Activated naive CD4-positive, alpha-beta T cell treated with anti-CD3 and anti-CD28 coated beads for 36 hours (primary cell): Measurements from ENCODE around the gene ZRANB1. TPM values are rescaled to one million over a fixed set of nuclear protein-coding genes. Genes with fewer than 3 reads are reported as not detected.

Experiments
- CTCF ChIA-PET: fragments of 350-600 bp; sonication (Branson Sonifier 250); formaldehyde crosslinking; loops from one replicate; lab custom pipeline; 2021; ENCODE audit warnings: antibody characterized with exemption; lab: Charles Lee
- DNase-seq: peaks from one replicate; pipeline ENCODE4 v3.0.0-alpha.2; 2020
- H3K27ac Mint-ChIP-seq: one replicate; pipeline ENCODE4 v1.8.0; 2021; ENCODE audit warnings: mild to moderate bottlenecking, mixed read lengths
- H3K27me3 Mint-ChIP-seq: one replicate; pipeline ENCODE4 v1.8.0; 2021; ENCODE audit warnings: low read depth, mixed read lengths
- H3K36me3 Mint-ChIP-seq: one replicate; pipeline ENCODE4 v1.8.0; 2021; ENCODE audit warnings: low read depth, mixed read lengths
- H3K4me1 Mint-ChIP-seq: one replicate; pipeline ENCODE4 v1.8.0; 2021; ENCODE audit warnings: low read depth, mixed read lengths
- H3K4me3 Mint-ChIP-seq: one replicate; pipeline ENCODE4 v1.8.0; 2021; ENCODE audit warnings: mild to moderate bottlenecking, moderate library complexity, mixed read lengths
- H3K9me3 Mint-ChIP-seq: one replicate; pipeline ENCODE4 v1.8.0; 2021; ENCODE audit warnings: mixed read lengths
- intact Hi-C: fragments of 100-400 bp; cut with micrococcal nuclease; formaldehyde crosslinking; loops from one replicate; pipeline ENCODE4 v1.15.1; 2023
- microRNA-seq: library from miRNA; unstranded; fragments of <30 nt; microRNA quantifications from one replicate; pipeline ENCODE4 v1.2.0, GENCODE V29; 2022; ENCODE audit warnings: borderline microRNAs expressed, borderline replicate concordance
- total RNA-seq, 2 experiments: library from RNA; stranded (reverse); gene quantifications; one replicate each; pipeline ENCODE4 v1.2.3, GENCODE V29; 2021

Gene ZRANB1
- total RNA-seq, 2 experiments from 2014 or later: 10.1 to 10.8 TPM

DNA sequence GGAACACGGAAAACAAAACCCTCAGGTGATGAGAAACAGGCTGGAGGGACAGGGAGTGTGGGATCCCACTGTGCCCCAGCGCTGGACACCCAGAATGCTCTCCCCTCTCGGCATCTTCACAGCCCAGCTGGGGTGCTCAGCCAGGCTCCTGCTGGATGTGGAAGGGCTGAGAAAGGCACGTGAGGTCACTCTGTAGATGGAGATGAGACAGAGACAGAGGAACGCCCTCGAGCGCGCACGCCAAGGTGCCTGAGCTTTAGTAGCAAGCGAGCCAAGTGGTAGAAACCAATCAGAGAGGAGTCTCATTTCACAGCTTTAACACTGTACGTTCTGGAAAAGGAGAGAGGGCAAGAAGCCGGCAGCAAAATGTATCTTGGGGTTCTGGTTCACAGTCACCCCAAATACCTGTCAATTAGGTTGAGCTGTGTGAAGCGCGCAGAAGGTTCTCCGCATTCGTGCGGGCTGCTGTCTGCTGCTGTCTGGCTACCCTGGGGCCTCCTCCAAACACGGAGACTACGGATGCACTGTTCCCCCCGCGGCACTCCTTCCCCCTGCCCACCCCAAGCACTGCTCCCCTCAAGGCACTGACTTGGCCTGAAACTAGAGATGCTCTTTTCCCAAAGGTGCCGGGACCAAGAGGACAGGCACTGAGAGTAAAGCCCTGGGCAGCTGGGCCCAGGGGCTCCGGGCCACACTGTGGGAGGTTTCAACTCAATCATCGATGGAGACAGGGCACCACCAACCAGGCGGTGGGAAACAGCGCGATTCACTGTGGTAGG, 91.4 kb downstream of the ZRANB1 start:
- H3K36me3 Mint-ChIP-seq: no peaks in the 10 kb centered on the region

DNA sequence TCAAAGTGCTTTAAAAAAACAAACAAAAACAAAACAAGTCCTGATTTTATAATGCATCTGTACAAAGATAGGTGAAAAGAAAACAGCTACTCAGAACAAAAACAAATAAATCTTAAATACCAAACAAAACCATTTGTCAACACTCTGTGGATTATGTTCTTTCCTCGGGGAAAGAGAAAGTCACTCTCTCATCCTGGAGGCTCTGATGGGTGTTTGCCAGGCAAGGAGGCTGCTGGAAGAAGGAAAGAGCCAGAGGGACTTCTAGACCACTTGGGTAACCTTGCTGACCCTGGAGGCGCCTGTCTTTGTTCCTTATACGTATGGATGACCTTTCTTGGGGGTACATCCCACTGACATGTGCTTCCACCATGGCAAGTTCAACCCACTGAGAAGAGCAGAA, 92.8 kb downstream of the ZRANB1 start:
- CTCF ChIA-PET: interaction anchor here (2.8 kb wide), 1 partner anchor 13 kb away, joined by 12 read pairs; no protein-coding TSS in a partner anchor
- Mint-ChIP-seq H3K4me3 (no peak overlapping the region), H3K36me3 (no peaks in the 10 kb centered on the region), H3K4me1 (no peaks in the 10 kb centered on the region), H3K27me3 (no peaks in the 10 kb centered on the region), H3K9me3 (no peaks in the 10 kb centered on the region), H3K27ac (no peak overlapping the region)
- intact Hi-C loops: no loop called here
- no peak for DNase-seq

More for the DNA sequence above, 91.4 kb downstream of the ZRANB1 start:
- H3K9me3 Mint-ChIP-seq: no peaks in the 10 kb centered on the region
- intact Hi-C loops: no loop called here
- no peak for DNase-seq
- H3K27me3 Mint-ChIP-seq: no peaks in the 10 kb centered on the region
- H3K4me3 Mint-ChIP-seq: no peak overlapping the region
- no peak overlapping the region for H3K27ac Mint-ChIP-seq
- no peaks in the 10 kb centered on the region for H3K4me1 Mint-ChIP-seq
- CTCF ChIA-PET: interaction anchor here (2.8 kb wide), 1 partner anchor 14 kb away, joined by 12 read pairs; no protein-coding TSS in a partner anchor

DNA sequence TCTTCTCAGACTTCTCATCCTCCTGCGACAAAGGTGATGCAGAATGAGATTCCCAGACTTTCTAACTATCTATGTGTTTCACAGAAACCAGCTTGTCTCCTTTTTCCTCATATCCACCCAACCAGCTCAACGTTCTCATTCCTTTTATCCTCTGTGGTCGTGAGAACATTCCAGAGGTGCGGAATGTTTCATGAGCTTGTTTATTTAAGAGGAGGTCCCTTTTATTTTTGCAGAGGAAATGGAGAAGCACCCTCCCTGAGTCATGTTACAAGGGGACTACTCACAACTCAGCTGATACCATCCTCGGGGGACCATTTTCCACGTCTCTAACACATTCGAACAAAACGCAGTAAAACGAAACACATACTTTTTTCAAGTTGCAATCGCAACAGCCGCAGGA, 93.2 kb downstream of the ZRANB1 start:
- intact Hi-C loops: no loop called here
- Mint-ChIP-seq H3K4me3 (no peak overlapping the region), H3K27ac (no peak overlapping the region), H3K27me3 (no peaks in the 10 kb centered on the region), H3K36me3 (no peaks in the 10 kb centered on the region), H3K9me3 (no peaks in the 10 kb centered on the region), H3K4me1 (no peaks in the 10 kb centered on the region)
- CTCF ChIA-PET: interaction anchor here (1.0 to 2.8 kb wide), 2 partner anchors 12 to 15 kb away, joined by 3 to 12 read pairs; no protein-coding TSS in a partner anchor
- no peak for DNase-seq

DNA sequence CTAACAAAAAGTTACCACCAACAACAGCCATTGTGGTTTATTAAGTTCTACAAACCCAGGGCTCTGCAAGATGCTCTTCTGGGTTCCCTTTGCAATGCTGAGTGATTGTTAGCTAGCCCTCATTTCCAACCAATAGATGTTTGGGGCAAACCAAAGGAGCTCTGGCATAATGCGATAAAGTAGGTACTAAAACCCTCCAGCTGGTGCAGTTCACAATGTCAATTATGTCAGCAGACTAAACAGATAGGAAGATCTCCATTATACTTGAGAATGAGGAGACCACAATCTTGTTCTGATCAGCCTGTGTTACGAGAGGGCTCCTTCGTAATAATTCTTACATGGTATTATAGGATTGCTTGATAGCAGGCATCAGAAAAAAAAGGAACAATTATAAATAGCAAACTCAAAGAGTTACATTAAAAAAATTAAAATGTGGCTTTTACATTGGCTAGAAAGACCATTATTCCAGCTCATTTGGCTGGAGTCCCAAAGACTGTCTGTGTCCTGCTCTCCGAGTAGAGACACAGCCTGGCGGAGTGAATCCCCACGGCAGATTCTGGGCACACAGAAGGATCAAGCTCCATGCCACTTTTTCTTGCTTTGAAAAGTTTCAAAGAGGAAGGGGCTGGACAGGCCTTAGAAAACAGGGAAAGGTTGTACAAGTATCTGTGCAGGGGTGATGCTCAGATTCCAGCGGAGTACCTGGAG, 93.8 kb downstream of the ZRANB1 start:
- no peaks in the 10 kb centered on the region for H3K27me3 Mint-ChIP-seq
- H3K9me3 Mint-ChIP-seq: no peaks in the 10 kb centered on the region
- H3K36me3 Mint-ChIP-seq: no peaks in the 10 kb centered on the region
- H3K4me3 Mint-ChIP-seq: no peak overlapping the region
- intact Hi-C loops: no loop called here
- CTCF ChIA-PET: interaction anchor here (1.0 to 2.8 kb wide), 3 partner anchors 12 to 15 kb away, joined by 3 to 12 read pairs (median 10); no protein-coding TSS in a partner anchor
- no peak overlapping the region for H3K27ac Mint-ChIP-seq
- DNase-seq: no peak
- no peaks in the 10 kb centered on the region for H3K4me1 Mint-ChIP-seq

DNA sequence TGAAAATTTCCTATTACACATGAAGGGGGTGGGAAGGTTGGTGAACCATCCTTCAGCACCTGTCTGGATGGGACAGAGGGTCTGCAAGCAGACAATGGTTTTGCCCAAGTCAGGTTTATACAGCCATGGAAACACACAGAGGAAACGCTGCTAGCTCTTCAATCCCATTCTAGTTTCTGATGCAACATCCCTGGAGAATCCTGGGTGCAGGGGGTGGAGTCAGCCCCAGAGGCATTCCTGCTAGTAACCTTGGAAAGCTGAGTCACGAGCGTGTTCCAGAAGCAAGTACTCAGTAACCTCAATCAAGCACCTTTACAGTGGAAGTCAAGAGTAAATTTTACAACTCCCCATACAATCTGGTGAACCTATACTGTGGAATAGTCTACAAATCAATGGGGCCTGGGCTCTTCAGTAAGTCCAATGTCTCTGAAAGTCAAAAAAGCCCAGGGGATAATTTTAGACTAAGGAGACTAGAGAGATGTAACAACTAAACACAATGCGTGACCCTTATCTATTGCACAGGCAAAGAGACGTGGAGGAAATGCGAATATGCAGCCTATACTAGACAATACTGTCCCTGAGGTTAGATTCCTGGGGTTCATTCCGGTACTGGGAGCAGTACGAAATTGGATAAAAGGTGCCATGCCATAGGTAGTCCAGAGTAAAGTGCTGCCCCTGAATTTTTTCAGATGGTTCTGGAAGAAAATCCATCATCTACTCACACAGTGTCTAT, 95.4 kb downstream of the ZRANB1 start:
- H3K9me3 Mint-ChIP-seq: no peaks in the 10 kb centered on the region
- H3K27ac Mint-ChIP-seq: no peak overlapping the region
- no peaks in the 10 kb centered on the region for H3K4me1 Mint-ChIP-seq
- DNase-seq: no peak
- H3K36me3 Mint-ChIP-seq: no peaks in the 10 kb centered on the region
- intact Hi-C loops: no loop called here
- H3K27me3 Mint-ChIP-seq: peaks cover 2% of the 10 kb centered on the region
- H3K4me3 Mint-ChIP-seq: no peak overlapping the region
- CTCF ChIA-PET: interaction anchor here (2.1 kb wide), 1 partner anchor 11 kb away, joined by 10 read pairs; no protein-coding TSS in a partner anchor

Small RNA genes within 50 kb of the gene (microRNA-seq; reads per million reads assigned to microRNA genes)
- gene MIR4296: not detected

Other genes with a start within 250 kb of the ZRANB1 start
- 10 to 100 TPM; 11.8 to 11.9 TPM for gene FAM53B, start 197.7 kb upstream of the ZRANB1 start, total RNA-seq
- gene EEF1AKMT2, start 150.2 kb upstream of the ZRANB1 start, total RNA-seq: 10 to 100 TPM; 22.5 to 25.5 TPM
- gene ABRAXAS2, start 140.3 kb upstream of the ZRANB1 start, total RNA-seq: 10 to 100 TPM; 16.6 to 17.9 TPM
- under 1 TPM; 0.19 to 0.42 TPM for gene CTBP2, start 218.4 kb downstream of the ZRANB1 start, total RNA-seq